NCI-H1105 treated with DMSO at 0.1 percent for 48 hours (cell line): ENCODE results near the gene NR6A1.
"Not testable (repeated sequence)": the region's sequence is repeated elsewhere in the genome, so short reads cannot be mapped to it uniquely, and the experiment has no call there.

Experiments used
- DNase-seq: peaks from one replicate; lab custom pipeline; 2025; lab: John Stamatoyannopoulos, UW

NR6A1 gene

GRCh38 chr9:124760719-124761118 is 10.4 kb downstream of the NR6A1 start:
- no peak for DNase-seq

GRCh38 chr9:124759327-124759726 is 11.8 kb downstream of the NR6A1 start:
- no peak for DNase-seq

GRCh38 chr9:124758691-124759090 is 12.4 kb downstream of the NR6A1 start:
- no peak for DNase-seq

- no peak for DNase-seq
These were observed 13.1 kb downstream of the NR6A1 start for GRCh38 chr9:124758061-124758460.

- no peak for DNase-seq
These were observed 13.5 kb downstream of the NR6A1 start for GRCh38 chr9:124757616-124758015.

GRCh38 chr9:124756011-124756410 is 15.1 kb downstream of the NR6A1 start:
- DNase-seq = no peak

- no peak for DNase-seq
These were observed 16.1 kb downstream of the NR6A1 start for GRCh38 chr9:124755061-124755460.

- no peak for DNase-seq
These were observed 16.8 kb downstream of the NR6A1 start for GRCh38 chr9:124754289-124754688.

- DNase-seq = no peak
These were observed 18.1 kb downstream of the NR6A1 start for GRCh38 chr9:124752967-124753366.

GRCh38 chr9:124749781-124750180 is 21.3 kb downstream of the NR6A1 start:
- DNase-seq = no peak

GRCh38 chr9:124749284-124749683 is 21.8 kb downstream of the NR6A1 start:
- no peak for DNase-seq

- no peak for DNase-seq
These were observed 24.0 kb downstream of the NR6A1 start for GRCh38 chr9:124747065-124747464.

GRCh38 chr9:124743686-124744348 is 27.3 kb downstream of the NR6A1 start:
- DNase-seq = no peak

GRCh38 chr9:124742940-124743339 is 28.2 kb downstream of the NR6A1 start:
- DNase-seq = no peak

- DNase-seq = no peak
These were observed 29.4 kb downstream of the NR6A1 start for GRCh38 chr9:124741662-124742061.

- no peak for DNase-seq
These were observed 30.0 kb downstream of the NR6A1 start for GRCh38 chr9:124741149-124741548.

- DNase-seq = no peak
These were observed 31.8 kb downstream of the NR6A1 start for GRCh38 chr9:124739360-124739759.

- not testable (repeated sequence) for DNase-seq
These were observed 33.0 kb downstream of the NR6A1 start for GRCh38 chr9:124738075-124738474.

GRCh38 chr9:124735121-124735520 is 36.0 kb downstream of the NR6A1 start:
- no peak for DNase-seq

GRCh38 chr9:124734741-124735083 is 36.4 kb downstream of the NR6A1 start:
- DNase-seq = not testable (repeated sequence)

GRCh38 chr9:124733964-124734740 is 37.0 kb downstream of the NR6A1 start:
- DNase-seq = no peak

- no peak for DNase-seq
These were observed 40.3 kb downstream of the NR6A1 start for GRCh38 chr9:124730772-124731171.

GRCh38 chr9:124726886-124727285 is 44.2 kb downstream of the NR6A1 start:
- no peak for DNase-seq

GRCh38 chr9:124725068-124725452 is 46.1 kb downstream of the NR6A1 start:
- DNase-seq = no peak
